Esophagus muscularis mucosa (tissue), 3 donors: Measurements from ENCODE around the gene NUBPL.

ENCODE experiments used
- EP300 ChIP-seq: sonication (generic); formaldehyde crosslinking; IDR thresholded peaks from one replicate; pipeline ENCODE4 v1.6.1; 2017; ENCODE audit warnings: antibody characterized with exemption
- TF ChIP-seq, protein P1 (sequence below), 3 experiments: fragments of 200-600 bp in 2 of 3; fragments of 450-650 bp in 1 of 3; sonication (generic) in 2 of 3; IDR thresholded peaks; one replicate each; pipeline ENCODE4 v1.5.1; 2017 to 2019; ENCODE audit warnings: antibody characterized with exemption in 3 of 3, mild to moderate bottlenecking in 2 of 3, moderate library complexity in 1 of 3

DNA sequence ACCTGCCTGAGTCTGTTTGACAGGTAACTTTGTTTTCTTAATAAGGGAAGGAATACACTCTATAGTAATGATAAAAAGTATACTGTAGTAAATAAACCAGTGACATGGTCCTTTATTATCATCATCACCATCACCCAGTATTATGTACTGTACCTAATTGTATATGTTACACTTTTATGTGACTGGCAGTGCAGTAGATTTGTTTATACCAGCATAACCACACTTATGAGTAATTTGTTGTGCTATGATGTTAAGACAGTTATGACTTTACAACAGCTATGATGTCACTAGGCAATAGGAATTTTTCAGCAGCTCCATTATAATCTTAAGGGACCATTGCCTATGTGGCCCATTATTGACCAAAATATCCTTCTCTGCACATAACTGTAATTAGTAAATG, 155.0 kb downstream of the NUBPL start:
- TF ChIP-seq, protein P1, sequence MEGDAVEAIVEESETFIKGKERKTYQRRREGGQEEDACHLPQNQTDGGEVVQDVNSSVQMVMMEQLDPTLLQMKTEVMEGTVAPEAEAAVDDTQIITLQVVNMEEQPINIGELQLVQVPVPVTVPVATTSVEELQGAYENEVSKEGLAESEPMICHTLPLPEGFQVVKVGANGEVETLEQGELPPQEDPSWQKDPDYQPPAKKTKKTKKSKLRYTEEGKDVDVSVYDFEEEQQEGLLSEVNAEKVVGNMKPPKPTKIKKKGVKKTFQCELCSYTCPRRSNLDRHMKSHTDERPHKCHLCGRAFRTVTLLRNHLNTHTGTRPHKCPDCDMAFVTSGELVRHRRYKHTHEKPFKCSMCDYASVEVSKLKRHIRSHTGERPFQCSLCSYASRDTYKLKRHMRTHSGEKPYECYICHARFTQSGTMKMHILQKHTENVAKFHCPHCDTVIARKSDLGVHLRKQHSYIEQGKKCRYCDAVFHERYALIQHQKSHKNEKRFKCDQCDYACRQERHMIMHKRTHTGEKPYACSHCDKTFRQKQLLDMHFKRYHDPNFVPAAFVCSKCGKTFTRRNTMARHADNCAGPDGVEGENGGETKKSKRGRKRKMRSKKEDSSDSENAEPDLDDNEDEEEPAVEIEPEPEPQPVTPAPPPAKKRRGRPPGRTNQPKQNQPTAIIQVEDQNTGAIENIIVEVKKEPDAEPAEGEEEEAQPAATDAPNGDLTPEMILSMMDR (IDR thresholded peaks at IDR 0.05) = no peak
- TF ChIP-seq EP300 = no peak
